HG02678 (cell line): ENCODE measurements around the gene GALNT14.

Source experiments
- ATAC-seq: cut with Tn5 transposase; IDR thresholded peaks from one replicate; pipeline ENCODE4 v1.9.1; 2021; ENCODE audit warnings: mild to moderate bottlenecking, moderate library complexity; ENCODE audit not compliant: unreplicated experiment

GALNT14 gene

DNA sequence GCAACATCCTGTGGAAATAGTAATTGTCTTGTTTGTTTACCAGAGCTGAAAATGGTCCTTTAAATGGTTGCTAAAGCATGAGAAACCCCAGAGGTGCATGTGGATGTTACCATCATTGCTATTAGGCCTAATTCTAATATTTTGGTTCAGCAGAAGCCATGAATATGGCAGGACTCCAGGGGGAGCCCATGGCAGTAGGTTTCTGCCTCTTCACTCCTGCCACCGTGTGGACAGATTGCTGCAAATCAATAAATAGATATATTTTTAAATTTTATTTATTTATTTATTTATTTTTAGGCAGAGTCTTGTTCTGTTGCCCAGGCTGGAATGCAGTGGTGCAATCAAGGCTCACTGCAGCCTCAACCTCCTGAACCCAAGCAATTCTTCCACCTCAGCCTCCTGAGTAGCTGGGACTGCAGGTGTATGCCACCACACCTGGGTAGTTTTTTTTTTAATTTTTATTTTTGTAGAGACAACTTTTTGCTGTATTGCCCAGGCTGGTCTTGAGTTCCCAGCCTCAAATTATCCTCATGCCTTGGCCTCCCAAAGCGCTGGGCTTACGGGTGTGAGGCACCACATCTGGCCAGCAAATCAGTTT lies 276.1 kb downstream of the GALNT14 start:
- no peak for ATAC-seq

DNA sequence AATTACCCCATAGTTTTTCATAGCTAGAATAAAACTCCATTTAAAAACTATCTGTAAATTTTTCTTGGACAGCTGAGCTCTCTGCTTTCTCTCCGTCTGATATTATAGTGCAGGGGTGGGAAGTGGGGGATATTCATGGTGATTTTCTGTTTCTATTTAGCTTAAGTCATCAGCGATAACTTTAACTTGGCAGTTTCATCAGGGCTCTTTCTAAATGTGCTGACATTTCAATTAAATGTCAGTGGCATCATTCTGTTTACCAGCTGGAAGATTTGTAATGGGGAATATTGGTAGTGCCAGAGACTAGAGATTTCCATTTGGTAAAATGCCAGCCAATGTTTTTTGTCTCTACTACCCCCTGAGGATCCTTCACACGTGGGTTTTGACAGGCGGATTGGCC lies 277.5 kb downstream of the GALNT14 start:
- ATAC-seq: no peak
